HepG2 (cell line): ENCODE measurements around the gene CEACAM8. TPM values are rescaled to one million over a fixed set of nuclear protein-coding genes. Genes with fewer than 3 reads are reported as not detected.

Source experiments
- ATAC-seq: fragments of 200-7000 bp; cut with Tn5 transposase; 3 replicates; pipeline ENCODE4 v1.9.1; 2020; ENCODE audit warnings: mild to moderate bottlenecking, moderate library complexity
- BruUV-seq: library from RNA; stranded (reverse); fragments of 400-500 nt; replicated peaks from 2 replicates; lab custom pipeline; 2021; lab: Mats Ljungman, UMichigan
- CTCF ChIA-PET: fragments of 300-600 bp; formaldehyde crosslinking; extraction: SDS; loops from one replicate; lab custom pipeline; 2021; ENCODE audit warnings: low total read pairs, inconsistent platforms, low intra/inter-chr PET ratio; lab: Yijun Ruan, JAX
- POLR2A ChIA-PET: fragments of 350-600 bp; sonication (Branson Sonifier 250); formaldehyde crosslinking; loops from one replicate; lab custom pipeline; 2020; ENCODE audit warnings: antibody characterized with exemption, inconsistent platforms; lab: Yijun Ruan, JAX
- DNase-seq: peaks from one replicate; pipeline ENCODE4 v3.0.0-alpha.2; 2015; ENCODE audit warnings: low spot score
- FAIRE-seq: peaks from 3 replicates; lab custom pipeline; 2011; peaks lifted over from hg19 to GRCh38; lab: Jason Lieb, UNC
- H2AFZ ChIP-seq: one replicate; pipeline ENCODE4 v1.6.1; 2011; ENCODE audit warnings: low read length, inconsistent platforms
- H3K27ac ChIP-seq: fragments of 300-600 bp; 3 replicates; pipeline ENCODE4 v1.8.0; 2011; ENCODE audit warnings: mixed run types, mild to moderate bottlenecking, mixed read lengths, low read length, inconsistent platforms; ENCODE audit not compliant: insufficient read depth; ENCODE audit errors: extremely low read length
- H3K27me3 ChIP-seq, 2 experiments: fragments of 200-600 bp in 1 of 2; 2 replicates in 1 of 2; 3 replicates in 1 of 2; pipeline versions ENCODE4 v1.6.0 to v1.8.0; 2011; ENCODE audit warnings: low read length in 2 of 2, mild to moderate bottlenecking in 2 of 2, moderate library complexity in 2 of 2, inconsistent platforms in 1 of 2; ENCODE audit not compliant: insufficient read depth in 2 of 2, control insufficient read depth in 1 of 2
- H3K36me3 ChIP-seq, 2 experiments: fragments of 200-600 bp in 1 of 2; replicated peaks in 1 of 2; 2 replicates in 1 of 2; 3 replicates in 1 of 2; pipeline versions ENCODE4 v1.5.1 to v1.8.0; 2011; ENCODE audit warnings: low read length in 2 of 2, inconsistent platforms in 1 of 2; ENCODE audit not compliant: insufficient read depth in 2 of 2, control insufficient read depth in 1 of 2
- H3K4me1 ChIP-seq: 2 replicates; pipeline ENCODE4 v1.5.1; 2012; ENCODE audit warnings: low read length, inconsistent platforms; ENCODE audit not compliant: insufficient read depth
- H3K4me2 ChIP-seq: 2 replicates; pipeline ENCODE4 v1.6.0; 2011; ENCODE audit warnings: low read depth, low read length, inconsistent platforms
- H3K4me3 ChIP-seq, 3 experiments: fragments of 200-600 bp in 1 of 3; sonication (generic), shearing (Covaris generic) in 1 of 3; replicated peaks in 1 of 3; 2 replicates each; pipeline ENCODE4 v1.5.1; 2011 to 2016; ENCODE audit warnings: low read length in 3 of 3, inconsistent platforms in 2 of 3, low read depth in 2 of 3, mild to moderate bottlenecking in 2 of 3, control low read depth in 1 of 3, mixed read lengths in 1 of 3; ENCODE audit not compliant: insufficient read depth in 1 of 3
- H3K79me2 ChIP-seq: one replicate; pipeline ENCODE4 v1.6.1; 2011; ENCODE audit warnings: low read length, inconsistent platforms; ENCODE audit not compliant: insufficient read depth
- H3K9ac ChIP-seq: 2 replicates; pipeline ENCODE4 v1.6.0; 2011; ENCODE audit warnings: mild to moderate bottlenecking, low read depth, low read length, inconsistent platforms; ENCODE audit not compliant: insufficient read depth
- H3K9me3 ChIP-seq: 2 replicates; pipeline ENCODE4 v1.5.1; 2012; ENCODE audit warnings: mild to moderate bottlenecking, low read length
- H4K20me1 ChIP-seq: 2 replicates; pipeline ENCODE4 v1.6.0; 2011; ENCODE audit warnings: inconsistent platforms, mild to moderate bottlenecking, low read length, moderate library complexity; ENCODE audit not compliant: insufficient read depth
- KDM2A ChIP-seq: sonication (generic); formaldehyde crosslinking; IDR thresholded peaks from 2 replicates; pipeline ENCODE4 v1.4.0; 2020; ENCODE audit warnings: low read depth, missing genetic modification reagents, borderline replicate concordance
- SALL2 ChIP-seq: sonication (generic); formaldehyde crosslinking; IDR thresholded peaks from 2 replicates; pipeline ENCODE4 v1.8.1; 2023; ENCODE audit warnings: mild to moderate bottlenecking, missing genetic modification reagents, inconsistent platforms
- SMC3 ChIP-seq: IDR thresholded peaks from 2 replicates; pipeline ENCODE4 v1.6.1; 2011; ENCODE audit warnings: low read length, improper control_type of control experiment
- SOX5 ChIP-seq: IDR thresholded peaks from 2 replicates; pipeline ENCODE4 v1.6.1; 2016; ENCODE audit warnings: borderline replicate concordance
- STAG1 ChIP-seq: sonication (generic); formaldehyde crosslinking; IDR thresholded peaks from 2 replicates; pipeline ENCODE4 v1.4.0; 2020; ENCODE audit warnings: missing genetic modification reagents
- XRCC5 ChIP-seq: fragments of 200-400 bp; formaldehyde crosslinking; optimal IDR thresholded peaks from 2 replicates; pipeline ENCODE3; 2017; ENCODE audit warnings: mild to moderate bottlenecking, low read length
- ZNF574 ChIP-seq: sonication (generic); formaldehyde crosslinking; IDR thresholded peaks from 2 replicates; pipeline ENCODE4 v1.4.0; 2020; ENCODE audit warnings: missing genetic modification reagents
- ZNF687 ChIP-seq: sonication (generic); formaldehyde crosslinking; IDR thresholded peaks from 2 replicates; pipeline ENCODE4 v1.5.1; 2020; ENCODE audit warnings: mild to moderate bottlenecking, missing genetic modification reagents, moderate library complexity
- ZNF816 ChIP-seq: sonication (generic); formaldehyde crosslinking; IDR thresholded peaks from 2 replicates; pipeline ENCODE4 v1.8.0; 2022; ENCODE audit warnings: missing genetic modification reagents, mild to moderate bottlenecking, borderline replicate concordance
- WGBS: methylation state at CpG from one replicate; pipeline ENCODE4 v1.1.6; 2017; ENCODE audit warnings: low lambda C conversion rate; 5-methylcytosine and 5-hydroxymethylcytosine counted together
- in situ Hi-C: cut with HindIII; loops from 2 replicates; pipeline ENCODE4 v1.10.0; 2017; ENCODE audit warnings: low pct_unique_long_range_greater_than_20kb; ENCODE audit not compliant: extremely low pct_ligation_motif_present
- intact Hi-C: fragments of 100-400 bp; cut with micrococcal nuclease; formaldehyde crosslinking; loops from one replicate; pipeline ENCODE4 v1.10.0; 2022; ENCODE audit not compliant: unreplicated experiment
- polyA plus RNA-seq, 8 experiments: library from polyadenylated mRNA; depleted of rRNA in 3 of 8; stranded (reverse) in 7 of 8; unstranded in 1 of 8; fragments of >200 nt; fragmentation: Illumina TruSeq in 4 of 8; extraction: Trizol in 4 of 8; gene quantifications; 2 replicates each; pipeline versions ENCODE4 v1.2.1 to v1.2.3, GENCODE V29; 2011 to 2016; ENCODE audit warnings: low read depth in 4 of 8, missing spikeins in 1 of 8, mixed read lengths in 1 of 8; ENCODE audit not compliant: insufficient read depth in 1 of 8
- total RNA-seq, 5 experiments: library from RNA; depleted of rRNA; stranded (reverse); fragments of >200 nt; fragmentation: Illumina TruSeq; extraction: Trizol; gene quantifications; 2 replicates each; pipeline ENCODE4 v1.2.3, GENCODE V29; 2016; ENCODE audit warnings: low read depth in 1 of 5
- TF ChIP-seq, protein P1 (sequence below): sonication (generic); formaldehyde crosslinking; IDR thresholded peaks from 2 replicates; pipeline ENCODE4 v1.5.0; 2020; ENCODE audit warnings: missing genetic modification reagents, mild to moderate bottlenecking, borderline replicate concordance
- TF ChIP-seq, protein P2 (sequence below): sonication (generic); formaldehyde crosslinking; IDR thresholded peaks from 2 replicates; pipeline ENCODE4 v1.9.0; 2022; ENCODE audit warnings: missing genetic modification reagents, mild to moderate bottlenecking, borderline replicate concordance

CEACAM8 gene
- total and polyA plus RNA-seq, 2 of the 13 experiments (the other 11 are each of a cell fraction or from before 2014, with no cell fraction given): not detected

DNA sequence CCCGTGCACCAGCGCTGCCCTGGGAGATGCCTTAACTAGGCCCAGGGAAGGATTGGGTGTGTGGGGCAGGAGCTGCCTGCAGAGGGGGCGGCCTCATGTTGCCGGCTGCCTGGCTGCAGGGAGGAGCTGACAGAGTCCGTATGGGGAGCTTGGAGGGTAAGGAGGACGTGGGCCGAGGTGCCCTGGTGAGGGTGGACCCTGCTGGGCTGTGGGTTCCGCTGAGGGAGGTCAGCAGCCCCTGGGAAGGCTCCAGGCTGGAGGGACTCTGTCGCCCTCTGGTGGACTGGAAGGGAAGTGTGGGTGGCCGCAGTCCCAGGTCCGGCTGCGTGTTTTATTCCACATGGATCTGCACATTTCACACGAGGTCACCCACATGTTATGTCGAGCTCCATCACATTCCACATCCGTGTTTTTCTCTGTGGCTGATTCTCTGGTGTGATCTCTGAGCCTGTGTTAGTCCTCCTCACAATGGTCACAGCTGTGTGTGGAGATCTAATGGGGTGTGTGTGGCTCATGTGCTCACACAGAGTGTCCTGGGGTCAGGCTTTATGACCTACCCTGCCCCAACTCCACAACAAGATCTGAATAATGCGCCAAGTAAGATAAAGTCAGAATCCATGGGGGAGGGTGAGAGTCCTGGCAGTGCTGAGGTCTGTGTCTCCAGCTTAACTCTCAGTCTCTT, 1.8 kb upstream of the CEACAM8 start:
- POLR2A ChIA-PET: no interaction called here
- no peak for DNase-seq
- intact Hi-C loops: loop anchor here (1.0 kb wide), 2 partner anchors 29 to 33 kb away; no protein-coding TSS in a partner anchor
- Histone ChIP-seq H4K20me1 (no peaks in the 10 kb centered on the region), H3K27ac (no peak overlapping the region), H3K79me2 (no peaks in the 10 kb centered on the region), H3K4me1 (no peaks in the 10 kb centered on the region), H3K36me3 (no peaks in the 10 kb centered on the region), H3K9ac (no peak overlapping the region), H2AFZ (no peak overlapping the region), H3K27me3 (peaks cover 0 to 4% of the 10 kb centered on the region in 2 experiments; a peak in 1 of 5 replicates), H3K4me2 (no peak overlapping the region), H3K9me3 (no peaks in the 10 kb centered on the region), H3K4me3 (no peak overlapping the region)
- BruUV-seq: no TSS peak
- no peak for FAIRE-seq
- in situ Hi-C loops: no loop called here
- CTCF ChIA-PET: interaction anchor here (0.8 to 1.7 kb wide), 4 partner anchors 10 to 146 kb away, joined by 3 to 5 read pairs (median 4); no protein-coding TSS in a partner anchor
- 5% methylated on average over 6 of the region's 16 CpGs for WGBS
- peak; percentile 86 for ATAC-seq
- TF ChIP-seq, protein P1, sequence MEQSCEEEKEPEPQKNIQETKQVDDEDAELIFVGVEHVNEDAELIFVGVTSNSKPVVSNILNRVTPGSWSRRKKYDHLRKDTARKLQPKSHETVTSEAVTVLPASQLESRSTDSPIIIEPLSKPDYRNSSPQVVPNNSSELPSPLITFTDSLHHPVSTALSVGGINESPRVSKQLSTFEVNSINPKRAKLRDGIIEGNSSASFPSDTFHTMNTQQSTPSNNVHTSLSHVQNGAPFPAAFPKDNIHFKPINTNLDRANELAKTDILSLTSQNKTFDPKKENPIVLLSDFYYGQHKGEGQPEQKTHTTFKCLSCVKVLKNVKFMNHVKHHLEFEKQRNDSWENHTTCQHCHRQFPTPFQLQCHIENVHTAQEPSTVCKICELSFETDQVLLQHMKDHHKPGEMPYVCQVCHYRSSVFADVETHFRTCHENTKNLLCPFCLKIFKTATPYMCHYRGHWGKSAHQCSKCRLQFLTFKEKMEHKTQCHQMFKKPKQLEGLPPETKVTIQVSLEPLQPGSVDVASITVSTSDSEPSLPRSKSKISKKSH (CRISPR knock-in tag): 0 out of 2 replicates have a peak, but pooled peaks have one; percentile 56
- TF ChIP-seq SALL2 (CRISPR knock-in tag) (no peak), XRCC5 (peak; percentile 79), STAG1 (CRISPR knock-in tag) (peak; percentile 82), KDM2A (CRISPR knock-in tag) (peak; percentile 30; the same call in 1 of the 2 replicates), ZNF687 (CRISPR knock-in tag) (peak; percentile 29; the same call in 1 of the 2 replicates), ZNF816 (CRISPR knock-in tag) (no peak), ZNF574 (0 out of 2 replicates have a peak, but pooled peaks have one; percentile 38), SOX5 (CRISPR knock-in tag) (no peak), SMC3 (0 out of 2 replicates have a peak, but pooled peaks have one; percentile 10)
- TF ChIP-seq, protein P2, sequence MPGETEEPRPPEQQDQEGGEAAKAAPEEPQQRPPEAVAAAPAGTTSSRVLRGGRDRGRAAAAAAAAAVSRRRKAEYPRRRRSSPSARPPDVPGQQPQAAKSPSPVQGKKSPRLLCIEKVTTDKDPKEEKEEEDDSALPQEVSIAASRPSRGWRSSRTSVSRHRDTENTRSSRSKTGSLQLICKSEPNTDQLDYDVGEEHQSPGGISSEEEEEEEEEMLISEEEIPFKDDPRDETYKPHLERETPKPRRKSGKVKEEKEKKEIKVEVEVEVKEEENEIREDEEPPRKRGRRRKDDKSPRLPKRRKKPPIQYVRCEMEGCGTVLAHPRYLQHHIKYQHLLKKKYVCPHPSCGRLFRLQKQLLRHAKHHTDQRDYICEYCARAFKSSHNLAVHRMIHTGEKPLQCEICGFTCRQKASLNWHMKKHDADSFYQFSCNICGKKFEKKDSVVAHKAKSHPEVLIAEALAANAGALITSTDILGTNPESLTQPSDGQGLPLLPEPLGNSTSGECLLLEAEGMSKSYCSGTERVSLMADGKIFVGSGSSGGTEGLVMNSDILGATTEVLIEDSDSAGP (CRISPR knock-in tag): peak; percentile 33; the same call in 1 of the 2 replicates
